B cell (primary cell): ENCODE results near the gene SCRN1.

Experiments used
- CTCF ChIP-seq: fragments of 200-600 bp; IDR thresholded peaks from one replicate; pipeline ENCODE4 v1.8.0; 2022; ENCODE audit warnings: antibody characterized with exemption, mild to moderate bottlenecking
- EZH2 ChIP-seq: IDR thresholded peaks from 2 replicates; pipeline ENCODE4 v1.6.1; 2012; ENCODE audit warnings: borderline replicate concordance, low read depth, mild to moderate bottlenecking, moderate library complexity, low read length; ENCODE audit not compliant: insufficient read depth, poor library complexity, severe bottlenecking

DNA sequence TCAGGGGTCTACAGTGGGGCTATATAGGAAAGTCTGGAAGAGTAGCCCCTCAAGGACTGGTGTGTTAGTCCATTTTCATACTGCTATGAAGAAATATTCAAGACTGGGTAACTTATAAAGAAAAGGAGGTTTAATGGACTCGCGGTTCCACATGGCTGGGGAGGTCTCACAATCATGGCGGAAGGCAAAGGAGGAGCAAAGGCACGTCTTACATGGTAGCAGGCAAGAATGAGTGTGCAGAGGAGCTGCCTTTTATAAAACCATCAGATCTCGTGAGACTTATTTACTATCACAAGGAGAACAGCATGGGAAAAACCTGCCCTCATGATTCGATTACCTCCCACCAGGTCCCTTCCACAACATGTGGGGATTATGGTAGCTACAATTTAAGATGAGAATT, 33.9 kb upstream of the SCRN1 start:
- no peak for TF ChIP-seq CTCF
- no peak for TF ChIP-seq EZH2
